ENCODE data around the gene HIVEP1. TPM values are rescaled to one million over a fixed set of nuclear protein-coding genes. Genes with fewer than 3 reads are reported as not detected.

The HIVEP1 gene
- total RNA-seq, 2 experiments from 2014 or later, result 43.2 to 43.8 TPM

DNA sequence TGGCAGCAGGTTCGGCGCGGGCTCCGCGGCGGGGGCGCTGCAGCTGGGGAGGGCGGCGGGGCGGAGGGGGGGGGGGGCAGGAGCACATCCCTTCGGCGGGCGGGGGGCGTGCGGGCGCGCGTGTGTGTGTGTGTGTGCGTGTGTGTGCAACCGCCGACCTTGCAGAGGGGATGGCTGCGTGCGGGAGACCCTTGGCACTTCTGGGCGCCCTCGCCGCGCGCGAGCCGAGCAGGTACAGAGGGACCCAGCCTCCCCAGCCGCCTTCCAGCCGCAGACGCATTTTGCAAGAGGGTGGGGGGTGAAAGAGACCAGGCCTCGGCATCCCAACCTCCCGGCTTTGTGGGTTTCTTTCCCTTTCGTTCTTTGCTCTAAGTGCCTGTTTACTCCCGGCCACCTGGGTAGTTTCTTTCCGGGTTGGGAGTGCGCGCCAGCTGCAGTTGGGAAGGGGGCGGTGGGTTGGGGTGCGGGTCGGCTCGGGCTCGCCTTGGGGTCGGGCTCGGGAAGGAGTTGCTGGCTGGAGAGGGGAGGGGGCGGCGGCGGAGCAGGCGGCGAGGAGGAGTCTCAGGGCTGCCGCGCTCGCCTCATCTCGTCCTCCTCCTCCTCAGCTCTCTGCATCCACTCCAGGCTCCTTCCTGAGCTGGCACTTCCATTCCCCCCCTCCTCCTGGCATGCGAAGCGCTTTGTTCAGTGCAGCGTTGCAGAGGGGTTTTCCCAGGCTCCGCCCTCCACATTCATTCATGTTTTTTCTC, 620 bp downstream of the HIVEP1 start:
- Mint-ChIP-seq H3K9me3 (peaks cover 4% of the 10 kb centered on the region), H3K27ac (peak overlapping the region; percentile 90), H3K4me3 (peak overlapping the region; percentile 87), H3K27me3 (no peaks in the 10 kb centered on the region), H3K4me1 (ENCODE audit: low read depth) (peaks cover 50% of the 10 kb centered on the region), H3K36me3 (peaks cover 47% of the 10 kb centered on the region)
- ChIA-PET CTCF (interaction anchor here (0.6 to 2.1 kb wide), 4 partner anchors 36 to 1180 kb away, joined by 4 to 6 read pairs (median 4); partner anchors contain the start of gene EDN1), POLR2A (interaction anchor here (0.8 to 7.2 kb wide), 11 partner anchors 26 to 300 kb away, joined by 3 to 67 read pairs (median 3); no protein-coding TSS in a partner anchor)
- peak; percentile 91 for DNase-seq
- intact Hi-C loops (cut with micrococcal nuclease), result loop anchor here (5.0 to 10.0 kb wide), 4 partner anchors 185 to 648 kb away; no protein-coding TSS in a partner anchor

DNA sequence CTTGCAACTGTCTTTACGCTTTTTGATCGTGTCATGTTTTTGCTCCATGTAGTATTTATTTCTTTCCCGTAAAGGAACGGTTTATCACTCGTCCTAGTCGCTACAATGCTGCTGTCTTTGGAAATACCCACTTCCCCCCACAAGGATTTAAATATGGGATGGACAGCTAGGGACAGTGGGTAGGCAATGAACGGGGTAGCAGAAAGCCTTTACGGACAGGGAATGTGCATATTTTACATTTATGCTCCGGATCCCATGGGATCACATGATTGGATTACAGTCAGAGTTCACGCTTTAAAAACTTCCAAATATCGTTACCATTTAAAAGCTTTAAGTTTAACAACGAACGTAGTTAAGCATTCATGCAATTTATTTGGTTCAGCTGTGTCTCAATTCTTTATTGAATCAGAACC, 1.2 kb downstream of the HIVEP1 start:
- Mint-ChIP-seq H3K27me3 (no peaks in the 10 kb centered on the region), H3K27ac (peak overlapping the region; percentile 90), H3K36me3 (peaks cover 48% of the 10 kb centered on the region), H3K9me3 (peaks cover 4% of the 10 kb centered on the region), H3K4me3 (peak overlapping the region; percentile 87), H3K4me1 (ENCODE audit: low read depth) (peaks cover 45% of the 10 kb centered on the region)
- DNase-seq, result no peak
- intact Hi-C loops (cut with micrococcal nuclease), result loop anchor here (5.0 to 10.0 kb wide), 4 partner anchors 186 to 649 kb away; no protein-coding TSS in a partner anchor
- ChIA-PET POLR2A (interaction anchor here (0.8 to 7.2 kb wide), 9 partner anchors 35 to 301 kb away, joined by 3 to 67 read pairs (median 3); no protein-coding TSS in a partner anchor), CTCF (interaction anchor here (0.6 to 2.1 kb wide), 7 partner anchors 10 to 1181 kb away, joined by 4 to 6 read pairs (median 4); partner anchors contain the start of gene EDN1)

- H3K4me3 Mint-ChIP-seq, result peak overlapping the region; percentile 29
- H3K27me3 Mint-ChIP-seq, result no peaks in the 10 kb centered on the region
- intact Hi-C loops (cut with micrococcal nuclease), result loop anchor here (5.0 to 10.0 kb wide), 4 partner anchors 187 to 649 kb away; no protein-coding TSS in a partner anchor
- H3K27ac Mint-ChIP-seq, result peak overlapping the region; percentile 49
- H3K36me3 Mint-ChIP-seq, result peaks cover 53% of the 10 kb centered on the region
- ChIA-PET CTCF (interaction anchor here (1.1 to 2.1 kb wide), 5 partner anchors 9 to 312 kb away, joined by 4 to 6 read pairs (median 5); partner anchors contain the start of gene EDN1), POLR2A (interaction anchor here (0.9 to 7.2 kb wide), 4 partner anchors 41 to 302 kb away, joined by 3 to 67 read pairs (median 3); no protein-coding TSS in a partner anchor)
- H3K9me3 Mint-ChIP-seq, result peaks cover 4% of the 10 kb centered on the region
- H3K4me1 Mint-ChIP-seq (ENCODE audit: low read depth), result peaks cover 50% of the 10 kb centered on the region
- no peak for DNase-seq
Measured at GRCh38 chr6:12014027-12014872, 2.1 kb downstream of the HIVEP1 start.

DNA sequence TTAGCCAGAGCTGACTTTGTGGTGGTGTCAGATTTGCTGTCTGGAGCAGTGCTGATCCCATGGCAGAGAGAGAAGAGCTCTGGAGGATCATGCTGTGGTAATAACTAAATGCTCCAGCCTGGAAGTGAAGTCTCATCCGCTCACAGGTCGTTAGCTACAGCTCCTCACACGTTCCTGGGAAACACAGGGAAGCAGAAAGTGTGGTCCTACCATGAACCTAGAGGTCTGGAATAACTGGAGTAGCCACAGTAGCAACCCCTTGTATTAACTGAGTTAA, 2.7 kb downstream of the HIVEP1 start:
- intact Hi-C loops (cut with micrococcal nuclease), result loop anchor here (5.0 to 10.0 kb wide), 4 partner anchors 188 to 650 kb away; no protein-coding TSS in a partner anchor
- Mint-ChIP-seq H3K27me3 (no peaks in the 10 kb centered on the region), H3K9me3 (peaks cover 4% of the 10 kb centered on the region), H3K4me1 (ENCODE audit: low read depth) (peaks cover 51% of the 10 kb centered on the region), H3K4me3 (no peak overlapping the region), H3K27ac (no peak overlapping the region), H3K36me3 (peaks cover 57% of the 10 kb centered on the region)
- CTCF ChIA-PET, result interaction anchor here (1.2 to 2.1 kb wide), 3 partner anchors 34 to 313 kb away, joined by 5 to 6 read pairs (median 5); partner anchors contain the start of gene EDN1
- POLR2A ChIA-PET, result interaction anchor here (7.2 kb wide), 1 partner anchor 302 kb away, joined by 67 read pairs; no protein-coding TSS in a partner anchor
- DNase-seq, result no peak

DNA sequence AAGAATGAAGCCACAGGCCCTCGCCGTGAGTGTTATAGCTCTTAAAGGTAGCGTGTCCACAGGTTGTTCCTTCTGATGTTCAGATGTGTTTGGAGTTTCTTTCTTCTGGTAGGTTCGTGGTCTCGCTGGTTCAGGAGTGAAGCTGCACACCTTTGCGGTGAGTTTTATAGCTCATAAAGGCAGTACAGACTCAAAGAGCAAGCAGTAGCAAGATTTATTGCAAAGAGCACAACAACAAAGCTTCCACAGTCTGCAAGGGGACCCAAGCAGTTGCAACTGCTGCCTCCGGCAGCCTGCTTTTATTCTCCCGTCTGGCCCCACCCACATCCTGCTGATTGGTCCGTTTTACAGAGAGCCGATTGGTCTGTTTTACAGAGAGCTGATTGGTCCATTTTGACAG, 5.2 kb downstream of the HIVEP1 start:
- peaks cover 4% of the 10 kb centered on the region for H3K9me3 Mint-ChIP-seq
- CTCF ChIA-PET, result no interaction called here
- peaks cover 61% of the 10 kb centered on the region for H3K36me3 Mint-ChIP-seq
- no peak overlapping the region for H3K27ac Mint-ChIP-seq
- intact Hi-C loops (cut with micrococcal nuclease), result loop anchor here (10.0 kb wide), 1 partner anchor 652 kb away; no protein-coding TSS in a partner anchor
- H3K27me3 Mint-ChIP-seq, result no peaks in the 10 kb centered on the region
- no peak for DNase-seq
- POLR2A ChIA-PET, result no interaction called here
- no peak overlapping the region for H3K4me3 Mint-ChIP-seq
- peaks cover 57% of the 10 kb centered on the region for H3K4me1 Mint-ChIP-seq (ENCODE audit: low read depth)

GRCh38 chr6:12017876-12018401, 5.8 kb downstream of the HIVEP1 start:
- ChIA-PET CTCF (no interaction called here), POLR2A (no interaction called here)
- no peak for DNase-seq
- Mint-ChIP-seq H3K9me3 (peaks cover 4% of the 10 kb centered on the region), H3K27ac (no peak overlapping the region), H3K4me3 (no peak overlapping the region), H3K27me3 (no peaks in the 10 kb centered on the region), H3K36me3 (peaks cover 64% of the 10 kb centered on the region), H3K4me1 (ENCODE audit: low read depth) (peaks cover 63% of the 10 kb centered on the region)
- intact Hi-C loops (cut with micrococcal nuclease), result loop anchor here (10.0 kb wide), 1 partner anchor 653 kb away; no protein-coding TSS in a partner anchor

DNA sequence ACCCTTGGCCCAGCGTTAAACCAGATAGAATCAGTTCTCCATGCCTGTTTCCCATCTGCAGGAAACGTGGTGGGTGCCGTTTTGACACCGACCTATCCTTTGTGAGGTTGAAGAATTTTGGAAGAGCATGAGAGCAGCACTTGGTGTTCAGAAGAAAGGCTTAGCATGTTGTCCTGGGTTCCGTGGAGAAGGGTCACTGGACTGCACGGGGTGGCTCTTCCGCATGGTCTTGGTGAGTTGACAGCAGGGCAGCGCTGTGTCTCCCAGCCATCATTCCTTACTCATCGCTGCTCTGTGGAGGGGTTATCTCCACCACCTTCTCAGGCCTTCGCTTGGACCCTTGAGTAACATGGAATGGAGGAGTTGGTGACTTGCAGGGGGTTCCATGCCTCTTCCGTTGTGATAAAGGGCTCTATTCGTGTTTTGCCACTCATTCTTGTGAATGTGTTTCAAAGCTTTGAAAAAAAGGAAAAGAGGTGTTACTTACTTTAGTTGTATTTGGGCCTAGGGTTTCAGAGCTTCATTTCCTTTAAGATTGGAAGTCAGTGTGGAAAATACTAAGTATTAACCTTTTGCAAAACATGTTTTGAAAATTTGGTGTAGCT, 8.2 kb downstream of the HIVEP1 start:
- H3K27ac Mint-ChIP-seq, result peak overlapping the region; percentile 33
- peaks cover 61% of the 10 kb centered on the region for H3K36me3 Mint-ChIP-seq
- POLR2A ChIA-PET, result no interaction called here

DNA sequence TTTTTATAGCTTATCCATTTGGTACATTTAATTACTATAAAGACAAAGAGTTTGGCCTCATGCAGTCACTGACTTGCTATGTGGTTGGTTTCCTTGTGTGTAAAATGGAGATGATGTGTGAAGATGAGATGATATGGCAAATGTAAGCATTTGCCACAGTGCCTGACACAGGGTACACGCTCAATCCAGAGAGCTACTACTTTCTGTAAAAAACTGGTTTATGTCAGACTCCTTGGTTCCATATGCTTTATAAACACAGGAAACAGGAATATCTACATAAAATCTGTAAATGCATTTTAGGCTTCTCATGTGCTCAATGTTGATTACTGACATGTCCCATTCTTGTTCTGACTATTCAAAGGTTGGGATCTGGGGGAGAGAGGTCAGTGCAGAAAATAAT, 10.4 kb downstream of the HIVEP1 start:
- Mint-ChIP-seq H3K4me1 (ENCODE audit: low read depth) (peaks cover 48% of the 10 kb centered on the region), H3K27ac (no peak overlapping the region), H3K36me3 (peaks cover 55% of the 10 kb centered on the region), H3K4me3 (no peak overlapping the region), H3K27me3 (no peaks in the 10 kb centered on the region), H3K9me3 (no peaks in the 10 kb centered on the region)
- POLR2A ChIA-PET, result no interaction called here
- CTCF ChIA-PET, result interaction anchor here (1.2 kb wide), 1 partner anchor 9 kb away, joined by 4 read pairs; no protein-coding TSS in a partner anchor
- DNase-seq, result no peak
- intact Hi-C loops (cut with micrococcal nuclease), result no loop called here

More for the DNA sequence above, 8.2 kb downstream of the HIVEP1 start:
- DNase-seq, result no peak
- intact Hi-C loops (cut with micrococcal nuclease), result no loop called here
- CTCF ChIA-PET, result no interaction called here
- Mint-ChIP-seq H3K9me3 (no peaks in the 10 kb centered on the region), H3K4me1 (ENCODE audit: low read depth) (peaks cover 53% of the 10 kb centered on the region), H3K27me3 (no peaks in the 10 kb centered on the region), H3K4me3 (no peak overlapping the region)

DNA sequence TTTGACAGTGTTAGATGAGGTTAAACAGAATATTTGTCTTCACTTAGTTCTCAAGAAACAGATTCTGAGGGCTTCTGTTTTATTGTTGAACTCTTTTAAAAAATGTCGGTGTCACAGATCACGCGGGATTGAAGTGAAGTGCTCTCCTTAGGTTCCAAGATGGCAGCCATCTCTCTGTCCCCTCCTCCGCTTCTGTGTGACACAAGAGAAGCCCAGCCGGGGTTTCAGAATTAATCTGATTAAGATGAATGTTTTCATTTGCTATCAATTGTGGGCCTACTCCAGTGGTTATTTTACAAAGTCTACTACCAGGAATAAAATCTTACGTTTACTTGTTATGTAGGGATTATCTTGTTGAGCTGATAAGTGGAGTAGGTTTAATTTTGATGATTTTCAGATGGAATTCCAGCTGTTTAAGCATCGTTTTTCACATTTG, 10.9 kb downstream of the HIVEP1 start:
- peaks cover 52% of the 10 kb centered on the region for H3K4me1 Mint-ChIP-seq (ENCODE audit: low read depth)
- H3K36me3 Mint-ChIP-seq, result peaks cover 56% of the 10 kb centered on the region
- no peak overlapping the region for H3K4me3 Mint-ChIP-seq
- H3K27ac Mint-ChIP-seq, result no peak overlapping the region
- H3K9me3 Mint-ChIP-seq, result no peaks in the 10 kb centered on the region
- DNase-seq, result no peak
- POLR2A ChIA-PET, result no interaction called here
- intact Hi-C loops (cut with micrococcal nuclease), result no loop called here
- CTCF ChIA-PET, result interaction anchor here (0.8 to 1.2 kb wide), 2 partner anchors 9 to 324 kb away, joined by 3 to 4 read pairs; no protein-coding TSS in a partner anchor
- H3K27me3 Mint-ChIP-seq, result no peaks in the 10 kb centered on the region

DNA sequence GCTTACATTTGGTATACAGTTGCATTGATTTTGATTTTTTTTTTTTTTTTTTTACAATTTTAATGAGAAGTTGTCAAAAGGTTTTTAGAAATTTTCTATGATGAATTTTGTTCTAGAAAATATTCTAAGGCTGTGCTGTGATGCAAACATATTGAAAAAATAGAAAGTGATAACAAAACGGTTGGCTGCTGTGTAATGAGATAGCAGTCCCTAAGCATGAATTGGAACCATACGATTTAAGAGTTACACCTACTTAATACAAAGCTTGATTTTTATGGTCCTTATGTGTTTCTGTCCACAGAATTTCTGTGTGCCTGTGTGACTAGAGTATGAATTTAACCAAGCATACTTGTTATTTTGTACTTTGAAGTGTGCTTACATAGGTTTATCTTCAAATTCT, 12.1 kb downstream of the HIVEP1 start:
- Mint-ChIP-seq H3K27ac (no peak overlapping the region), H3K9me3 (peaks cover 8% of the 10 kb centered on the region), H3K27me3 (no peaks in the 10 kb centered on the region), H3K4me1 (ENCODE audit: low read depth) (peaks cover 45% of the 10 kb centered on the region), H3K36me3 (peaks cover 60% of the 10 kb centered on the region), H3K4me3 (no peak overlapping the region)
- no peak for DNase-seq
- CTCF ChIA-PET, result interaction anchor here (0.6 kb wide), 1 partner anchor 13 kb away, joined by 5 read pairs; no protein-coding TSS in a partner anchor
- intact Hi-C loops (cut with micrococcal nuclease), result no loop called here
- POLR2A ChIA-PET, result no interaction called here

GRCh38 chr6:12024699-12025434, 12.8 kb downstream of the HIVEP1 start:
- no peak overlapping the region for H3K27ac Mint-ChIP-seq

More at GRCh38 chr6:12024699-12025434, 12.8 kb downstream of the HIVEP1 start:
- Mint-ChIP-seq H3K27me3 (no peaks in the 10 kb centered on the region), H3K4me1 (ENCODE audit: low read depth) (peaks cover 44% of the 10 kb centered on the region), H3K36me3 (peaks cover 60% of the 10 kb centered on the region), H3K4me3 (no peak overlapping the region), H3K9me3 (peaks cover 13% of the 10 kb centered on the region)
- intact Hi-C loops (cut with micrococcal nuclease), result no loop called here
- DNase-seq, result no peak
- ChIA-PET CTCF (no interaction called here), POLR2A (interaction anchor here (0.6 kb wide), 1 partner anchor 13 kb away, joined by 3 read pairs; no protein-coding TSS in a partner anchor)
